HUES6 (cell line): ENCODE data around the gene ATP10A.

Experiments used
- H3K27ac ChIP-seq: 2 replicates; pipeline ENCODE4 v1.7.0; 2013; ENCODE audit warnings: low read depth, mild to moderate bottlenecking, low read length, inconsistent platforms
- H3K27me3 ChIP-seq: 2 replicates; pipeline ENCODE4 v1.6.1; 2013; ENCODE audit warnings: low read length; ENCODE audit not compliant: control insufficient read depth, insufficient read depth
- H3K36me3 ChIP-seq: 2 replicates; pipeline ENCODE4 v1.6.1; 2013; ENCODE audit warnings: low read length; ENCODE audit not compliant: control insufficient read depth, insufficient read depth
- H3K4me1 ChIP-seq: 2 replicates; pipeline ENCODE4 v1.6.1; 2013; ENCODE audit warnings: low read length; ENCODE audit not compliant: control insufficient read depth, insufficient read depth
- H3K4me3 ChIP-seq: 2 replicates; pipeline ENCODE4 v1.5.1; 2013; ENCODE audit warnings: low read depth, low read length
- H3K9ac ChIP-seq: one replicate; pipeline ENCODE4 v1.6.1; 2013; ENCODE audit warnings: mild to moderate bottlenecking, low read length
- H3K9me3 ChIP-seq: 2 replicates; pipeline ENCODE4 v1.6.1; 2013; ENCODE audit warnings: low read depth, low read length; ENCODE audit not compliant: control insufficient read depth, insufficient read depth

Gene ATP10A

GRCh38 chr15:25691544-25692430 is 171.3 kb downstream of the ATP10A start:
- Histone ChIP-seq H3K27me3 (no peaks in the 10 kb centered on the region), H3K9ac (no peak overlapping the region), H3K27ac (no peak overlapping the region), H3K4me1 (peaks cover 8% of the 10 kb centered on the region), H3K36me3 (no peaks in the 10 kb centered on the region), H3K9me3 (no peaks in the 10 kb centered on the region), H3K4me3 (no peak overlapping the region)

- H3K9me3 ChIP-seq = no peaks in the 10 kb centered on the region
- H3K4me3 ChIP-seq = no peak overlapping the region
- peaks cover 3% of the 10 kb centered on the region for H3K4me1 ChIP-seq
- no peak overlapping the region for H3K9ac ChIP-seq
- H3K27me3 ChIP-seq = no peaks in the 10 kb centered on the region
- H3K27ac ChIP-seq = no peak overlapping the region
- no peaks in the 10 kb centered on the region for H3K36me3 ChIP-seq
These were observed 172.2 kb downstream of the ATP10A start for GRCh38 chr15:25690673-25691543.

- peaks cover 11% of the 10 kb centered on the region for H3K4me1 ChIP-seq
- H3K9ac ChIP-seq = no peak overlapping the region
- no peak overlapping the region for H3K27ac ChIP-seq
- no peaks in the 10 kb centered on the region for H3K27me3 ChIP-seq
- no peaks in the 10 kb centered on the region for H3K36me3 ChIP-seq
- no peaks in the 10 kb centered on the region for H3K9me3 ChIP-seq
- no peak overlapping the region for H3K4me3 ChIP-seq
These were observed 173.5 kb downstream of the ATP10A start for GRCh38 chr15:25689592-25689991.

- no peaks in the 10 kb centered on the region; the same call in 1 of the 2 replicates for H3K9me3 ChIP-seq
- no peaks in the 10 kb centered on the region for H3K36me3 ChIP-seq
- H3K4me1 ChIP-seq = peaks cover 13% of the 10 kb centered on the region
- H3K4me3 ChIP-seq = no peak overlapping the region
- no peak overlapping the region for H3K9ac ChIP-seq
- H3K27ac ChIP-seq = no peak overlapping the region
- no peaks in the 10 kb centered on the region for H3K27me3 ChIP-seq
These were observed 175.0 kb downstream of the ATP10A start for GRCh38 chr15:25688166-25688565.

GRCh38 chr15:25687689-25688088 is 175.4 kb downstream of the ATP10A start:
- H3K9ac ChIP-seq = no peak overlapping the region
- H3K27me3 ChIP-seq = no peaks in the 10 kb centered on the region
- no peaks in the 10 kb centered on the region; the same call in 1 of the 2 replicates for H3K9me3 ChIP-seq
- no peak overlapping the region for H3K4me3 ChIP-seq
- no peaks in the 10 kb centered on the region for H3K36me3 ChIP-seq
- H3K4me1 ChIP-seq = peaks cover 13% of the 10 kb centered on the region
- no peak overlapping the region for H3K27ac ChIP-seq

- Histone ChIP-seq H3K4me3 (no peak overlapping the region), H3K4me1 (peaks cover 13% of the 10 kb centered on the region), H3K9me3 (no peaks in the 10 kb centered on the region; the same call in 1 of the 2 replicates), H3K27ac (no peak overlapping the region), H3K9ac (no peak overlapping the region), H3K36me3 (no peaks in the 10 kb centered on the region), H3K27me3 (no peaks in the 10 kb centered on the region)
These were observed 175.9 kb downstream of the ATP10A start for GRCh38 chr15:25687276-25687675.

- peaks cover 10% of the 10 kb centered on the region for H3K4me1 ChIP-seq
- no peak overlapping the region for H3K27ac ChIP-seq
- H3K27me3 ChIP-seq = no peaks in the 10 kb centered on the region
- H3K9me3 ChIP-seq = no peaks in the 10 kb centered on the region; the same call in 1 of the 2 replicates
- no peak overlapping the region for H3K4me3 ChIP-seq
- no peaks in the 10 kb centered on the region for H3K36me3 ChIP-seq
- no peak overlapping the region for H3K9ac ChIP-seq
These were observed 176.3 kb downstream of the ATP10A start for GRCh38 chr15:25686780-25687179.

GRCh38 chr15:25684521-25685431 is 178.4 kb downstream of the ATP10A start:
- Histone ChIP-seq H3K9ac (no peak overlapping the region), H3K4me3 (no peak overlapping the region), H3K9me3 (no peaks in the 10 kb centered on the region; the same call in 1 of the 2 replicates), H3K4me1 (peaks cover 10% of the 10 kb centered on the region), H3K36me3 (no peaks in the 10 kb centered on the region), H3K27ac (no peak overlapping the region), H3K27me3 (no peaks in the 10 kb centered on the region)

GRCh38 chr15:25683911-25684310 is 179.2 kb downstream of the ATP10A start:
- no peaks in the 10 kb centered on the region for H3K36me3 ChIP-seq
- H3K9me3 ChIP-seq = no peaks in the 10 kb centered on the region; the same call in 1 of the 2 replicates
- H3K27ac ChIP-seq = no peak overlapping the region

GRCh38 chr15:25683415-25683814 is 179.7 kb downstream of the ATP10A start:
- Histone ChIP-seq H3K27me3 (no peaks in the 10 kb centered on the region), H3K36me3 (no peaks in the 10 kb centered on the region), H3K4me1 (peaks cover 10% of the 10 kb centered on the region), H3K9ac (no peak overlapping the region), H3K4me3 (no peak overlapping the region), H3K9me3 (no peaks in the 10 kb centered on the region; the same call in 1 of the 2 replicates), H3K27ac (no peak overlapping the region)

More at GRCh38 chr15:25683911-25684310, 179.2 kb downstream of the ATP10A start:
- Histone ChIP-seq H3K9ac (no peak overlapping the region), H3K27me3 (no peaks in the 10 kb centered on the region), H3K4me1 (peaks cover 10% of the 10 kb centered on the region), H3K4me3 (no peak overlapping the region)
